Hematopoietic multipotent progenitor cell treated with erythropoietin and hydrocortisone succinate and interleukin-3 and kit ligand, for 6 days (in vitro differentiated cells): ENCODE measurements around the gene SIMC1.

ENCODE experiments used
- DNase-seq: peaks from one replicate; pipeline ENCODE4 v3.0.0-alpha.2; 2015

The SIMC1 gene

DNA sequence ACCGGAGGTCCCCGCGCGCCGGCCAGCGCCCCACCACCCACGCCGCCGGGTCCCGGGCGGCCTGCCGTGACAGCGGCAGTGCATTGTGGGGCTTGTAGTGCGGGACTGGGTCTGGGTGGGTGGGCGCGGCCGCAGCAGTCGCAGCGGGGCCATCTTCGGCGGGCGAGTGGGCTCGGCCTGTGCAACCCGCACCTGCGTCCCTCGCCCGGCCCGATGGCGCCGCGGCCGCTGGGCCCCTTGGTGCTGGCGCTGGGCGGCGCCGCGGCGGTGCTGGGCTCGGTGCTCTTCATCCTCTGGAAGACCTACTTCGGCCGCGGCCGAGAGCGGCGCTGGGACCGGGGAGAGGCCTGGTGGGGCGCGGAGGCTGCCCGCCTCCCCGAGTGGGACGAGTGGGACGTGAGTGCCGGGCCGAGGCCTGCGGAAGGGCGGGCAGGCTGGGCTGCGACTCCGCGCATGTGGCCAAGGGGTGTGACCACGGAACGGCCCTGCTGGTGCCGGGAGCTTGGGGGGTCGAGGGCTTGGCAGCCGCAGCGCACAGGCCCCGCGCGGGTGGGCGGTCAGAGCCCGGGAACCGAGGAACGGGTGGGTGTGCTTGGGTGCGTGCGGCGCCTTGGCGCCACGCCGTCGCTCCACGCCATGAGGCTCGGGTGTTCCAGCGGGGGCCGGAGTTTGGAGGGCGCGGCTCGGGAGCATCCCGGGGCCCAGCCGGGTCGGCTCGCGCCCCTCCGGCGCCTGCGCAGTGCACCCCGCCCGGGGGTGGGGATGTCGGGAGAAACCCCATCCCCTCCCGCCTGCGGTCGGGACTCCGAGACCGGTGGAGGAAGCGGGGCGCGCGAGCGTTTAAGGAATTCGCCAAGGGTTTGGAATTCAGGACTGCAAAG lies 127.4 kb downstream of the SIMC1 start, which contains the start of gene ARL10:
ARL10 (plus strand) TSS at position 137 of the 881 bp plus-strand sequence; CDS start at position 214, 77 bp downstream.
- DNase-seq = peak; percentile 39

DNA sequence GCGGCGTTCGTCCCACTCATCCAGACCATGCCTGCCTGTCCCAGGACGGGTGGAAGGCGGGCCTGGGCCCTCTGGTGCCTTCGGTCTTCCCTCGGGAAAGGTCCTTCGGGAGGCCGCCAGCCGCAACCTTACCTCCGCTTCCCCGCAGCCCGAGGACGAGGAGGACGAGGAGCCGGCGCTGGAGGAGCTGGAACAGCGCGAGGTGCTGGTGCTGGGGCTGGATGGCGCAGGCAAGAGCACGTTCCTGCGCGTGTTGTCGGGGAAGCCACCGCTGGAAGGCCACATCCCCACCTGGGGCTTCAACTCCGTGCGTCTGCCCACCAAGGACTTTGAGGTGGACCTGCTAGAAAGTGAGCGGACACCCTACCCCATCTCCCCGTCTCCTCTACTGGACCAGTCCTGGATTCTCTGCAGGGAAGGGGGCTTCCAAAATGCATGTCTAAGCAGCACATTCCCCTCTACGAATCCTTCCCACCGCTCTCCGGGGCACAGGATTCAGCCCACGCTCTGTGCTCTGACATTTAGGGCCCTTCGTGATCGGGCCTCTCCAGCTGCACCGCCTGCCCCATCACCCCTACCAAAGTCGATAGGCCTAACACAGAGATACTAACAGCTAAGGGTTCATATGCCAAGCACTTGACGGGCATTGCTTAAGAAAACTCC lies 128.1 kb downstream of the SIMC1 start:
- no peak for DNase-seq

DNA sequence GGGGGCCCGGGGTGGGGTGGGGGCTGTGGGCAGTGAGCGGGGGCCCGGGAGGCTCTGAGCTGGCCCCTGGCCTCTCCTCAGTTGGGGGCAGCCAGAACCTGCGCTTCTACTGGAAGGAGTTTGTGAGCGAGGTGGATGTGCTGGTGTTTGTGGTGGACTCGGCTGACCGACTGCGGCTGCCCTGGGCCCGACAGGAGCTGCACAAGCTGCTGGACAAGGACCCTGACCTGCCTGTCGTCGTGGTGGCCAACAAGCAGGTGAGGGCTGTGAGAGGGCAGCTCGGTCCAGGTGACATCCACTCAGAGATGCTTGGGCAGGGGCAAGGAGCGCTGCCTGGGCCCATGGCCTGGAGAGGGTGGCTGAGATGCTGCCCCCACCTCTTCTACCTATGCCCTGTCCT lies 130.5 kb downstream of the SIMC1 start:
- no peak for DNase-seq

DNA sequence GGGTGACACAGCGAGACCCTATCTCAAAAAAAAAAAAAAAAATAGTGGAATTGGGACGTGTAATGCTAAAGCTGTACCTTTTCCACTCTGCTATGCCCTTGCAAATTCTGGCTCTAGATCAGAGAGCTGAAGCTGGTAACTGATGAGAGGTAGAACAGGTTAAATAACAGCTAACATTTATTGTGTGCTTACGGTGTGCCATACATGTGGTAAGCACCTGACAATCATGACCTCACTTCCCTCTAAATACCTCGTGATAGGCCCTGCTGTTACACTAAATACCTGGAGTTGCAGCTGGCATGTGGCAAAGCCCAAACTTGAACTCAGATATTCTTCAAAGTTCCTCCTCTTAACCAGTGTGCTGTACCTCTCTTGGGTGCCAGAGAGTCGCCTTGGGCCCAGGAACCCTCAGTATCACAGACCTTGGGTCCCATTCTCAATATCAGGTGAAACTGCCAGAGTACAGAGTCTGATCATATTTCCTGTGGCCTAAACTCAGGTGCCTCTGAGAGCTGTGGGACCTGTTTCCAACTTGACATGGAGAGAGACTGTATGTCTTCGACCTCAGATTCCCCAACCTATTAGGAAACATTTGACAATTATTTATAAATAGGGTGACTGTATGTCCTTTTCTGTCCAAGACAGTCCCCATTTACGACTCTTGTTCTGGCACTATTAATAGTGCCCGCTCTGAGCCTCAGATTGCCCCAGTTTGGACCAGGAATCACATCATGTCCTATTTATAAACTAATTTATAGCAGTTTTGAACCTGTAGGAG lies 131.9 kb downstream of the SIMC1 start:
- DNase-seq = no peak

DNA sequence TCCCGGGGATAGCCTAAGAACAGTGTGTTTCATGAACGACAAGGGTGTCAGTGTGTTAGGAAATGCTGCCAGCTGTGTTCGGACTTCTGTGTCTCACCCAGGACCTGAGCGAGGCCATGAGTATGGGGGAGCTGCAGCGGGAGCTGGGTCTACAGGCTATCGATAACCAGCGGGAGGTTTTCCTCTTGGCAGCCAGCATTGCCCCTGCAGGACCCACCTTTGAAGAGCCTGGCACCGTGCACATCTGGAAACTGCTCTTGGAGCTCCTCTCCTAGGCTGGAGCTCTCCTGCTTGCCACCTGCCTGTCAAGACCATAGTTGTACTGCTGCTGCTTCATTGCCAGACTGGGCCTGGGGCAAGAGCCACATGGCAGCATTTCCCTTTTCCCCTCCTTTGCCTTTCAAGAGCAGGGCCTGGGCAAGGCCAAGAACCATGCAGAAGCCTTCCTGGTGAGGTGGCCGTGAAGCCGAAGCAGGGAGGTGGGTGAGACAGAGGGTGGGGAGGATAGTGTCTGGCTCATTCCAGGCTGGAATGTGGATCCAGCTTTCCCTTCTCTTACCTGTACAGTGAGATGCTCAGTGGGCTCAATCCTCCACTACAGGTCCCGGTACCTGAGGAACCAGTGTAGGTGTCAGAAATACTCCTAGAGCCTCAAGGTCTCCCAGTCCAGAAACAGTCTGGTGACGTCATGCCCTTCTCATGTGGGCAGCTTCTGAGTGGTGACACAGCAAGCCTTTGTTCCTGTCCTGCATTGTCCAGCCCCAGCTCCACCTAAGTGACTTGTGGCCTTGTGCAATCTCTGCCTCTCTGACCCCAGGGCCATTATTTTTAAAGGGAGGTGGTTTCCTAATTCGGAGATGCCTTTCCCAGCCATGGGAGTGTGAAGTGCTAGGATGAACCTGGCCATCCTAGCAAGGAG lies 133.7 kb downstream of the SIMC1 start:
- DNase-seq = no peak

DNA sequence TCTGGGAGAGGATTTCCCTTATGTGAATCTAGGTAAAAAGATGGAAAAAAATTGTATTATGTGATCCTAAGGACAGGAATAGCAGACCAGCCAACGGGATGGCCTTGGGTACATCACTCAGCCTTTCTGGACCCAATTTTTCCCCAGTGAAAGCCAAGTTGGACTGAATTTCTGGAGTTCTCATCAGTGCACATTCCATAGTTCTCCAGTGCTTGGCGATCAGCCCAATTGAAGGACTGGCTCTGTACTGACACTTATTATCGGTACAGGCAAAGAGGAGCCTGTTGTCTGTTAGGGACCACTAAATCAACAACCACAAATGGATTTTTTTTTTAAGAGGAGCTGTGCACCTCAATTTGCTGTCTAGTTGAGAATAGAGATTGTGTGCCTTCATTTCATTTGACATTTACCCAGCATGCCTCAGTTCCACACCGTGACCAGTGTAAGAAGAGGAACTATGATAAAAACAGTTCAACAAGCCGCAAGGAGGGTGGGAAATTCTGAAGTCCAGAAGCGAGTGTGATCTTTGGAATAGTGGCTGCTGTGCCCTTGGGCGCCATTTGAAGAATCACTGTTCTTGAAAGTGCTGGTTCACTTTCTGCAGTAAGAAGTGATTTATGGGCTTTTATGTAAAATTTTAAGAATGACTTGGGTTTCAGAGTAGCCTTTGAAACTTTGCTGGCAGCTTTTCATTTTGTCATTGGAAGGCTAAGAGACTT lies 135.0 kb downstream of the SIMC1 start:
- DNase-seq = peak; percentile 58

DNA sequence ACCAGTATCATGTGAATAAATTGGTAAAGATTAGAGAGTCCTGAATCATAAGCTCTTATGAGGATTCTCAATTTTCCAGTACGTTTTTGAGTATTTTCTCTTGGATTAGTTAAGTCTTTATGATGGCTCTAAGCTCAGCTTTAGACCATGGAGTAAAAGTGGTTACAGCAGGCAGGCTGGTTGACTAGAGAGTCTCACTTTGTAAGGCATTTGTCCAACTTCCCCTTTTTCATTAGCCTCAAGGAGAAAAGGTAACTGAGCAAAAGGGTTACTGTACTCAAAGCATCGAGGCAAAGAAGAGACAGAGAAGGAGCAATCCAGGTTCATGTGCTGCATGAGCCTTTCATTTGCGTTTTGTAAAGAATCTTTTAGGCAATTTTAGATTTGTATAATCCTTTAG lies 141.7 kb downstream of the SIMC1 start:
- peak; percentile 51 for DNase-seq

DNA sequence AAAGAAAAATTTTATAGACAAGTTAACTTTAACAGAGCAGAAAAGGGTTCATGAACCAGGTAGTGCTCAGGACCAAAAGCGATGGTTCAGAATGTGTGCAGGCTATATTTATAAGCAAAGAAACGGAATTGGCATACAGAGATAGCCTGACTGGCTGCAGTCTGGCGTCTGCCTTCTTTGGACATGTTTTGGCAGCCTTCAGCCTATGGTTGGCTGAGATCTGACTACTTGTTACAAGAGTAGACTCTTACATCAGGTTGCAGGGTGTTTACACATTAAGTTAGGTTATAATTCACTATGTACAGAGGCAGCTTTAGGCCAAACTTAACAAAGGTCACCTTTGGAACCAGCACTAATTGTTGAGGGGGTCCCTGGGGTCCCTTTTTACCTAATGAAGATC lies 143.2 kb downstream of the SIMC1 start:
- no peak for DNase-seq

DNA sequence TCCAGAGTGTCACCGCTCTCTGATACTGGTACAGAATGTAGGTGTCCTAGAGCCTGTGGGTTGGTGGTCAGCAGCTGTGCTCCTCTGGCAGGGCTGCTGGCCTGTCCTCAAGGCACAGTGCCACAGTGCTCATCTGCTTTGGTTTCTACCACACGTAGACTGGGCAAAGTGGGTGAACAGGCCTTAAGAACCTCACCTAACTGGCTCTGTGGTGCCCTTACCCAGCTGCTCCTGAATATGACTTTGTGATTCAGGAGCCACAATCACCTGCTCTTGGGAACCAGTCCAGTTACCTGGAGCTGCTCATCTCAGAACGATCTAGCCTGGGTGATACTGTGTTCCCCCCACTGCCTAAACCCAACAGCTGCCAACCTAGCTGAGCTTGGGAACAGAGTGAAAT lies 143.8 kb downstream of the SIMC1 start:
- no peak for DNase-seq

DNA sequence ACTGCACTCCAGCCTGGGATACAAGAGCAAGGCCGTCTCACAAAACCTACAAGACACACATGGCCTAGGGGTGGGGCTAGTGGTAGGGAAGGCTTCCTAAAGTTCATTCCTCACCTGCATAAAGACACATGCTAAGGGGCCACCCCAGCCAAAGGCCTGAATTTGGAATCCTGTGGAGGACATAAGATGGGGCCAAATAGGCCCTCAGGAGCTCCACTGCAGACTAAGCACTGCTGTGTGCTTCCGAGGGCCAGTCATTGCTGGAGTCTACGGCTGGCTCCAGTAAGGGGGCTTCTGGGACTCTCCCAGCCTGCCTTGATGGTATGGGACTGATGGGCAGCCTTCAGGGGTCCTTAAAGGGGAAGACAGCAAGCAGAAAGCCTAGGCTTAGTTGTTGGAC lies 144.5 kb downstream of the SIMC1 start:
- no peak for DNase-seq

DNA sequence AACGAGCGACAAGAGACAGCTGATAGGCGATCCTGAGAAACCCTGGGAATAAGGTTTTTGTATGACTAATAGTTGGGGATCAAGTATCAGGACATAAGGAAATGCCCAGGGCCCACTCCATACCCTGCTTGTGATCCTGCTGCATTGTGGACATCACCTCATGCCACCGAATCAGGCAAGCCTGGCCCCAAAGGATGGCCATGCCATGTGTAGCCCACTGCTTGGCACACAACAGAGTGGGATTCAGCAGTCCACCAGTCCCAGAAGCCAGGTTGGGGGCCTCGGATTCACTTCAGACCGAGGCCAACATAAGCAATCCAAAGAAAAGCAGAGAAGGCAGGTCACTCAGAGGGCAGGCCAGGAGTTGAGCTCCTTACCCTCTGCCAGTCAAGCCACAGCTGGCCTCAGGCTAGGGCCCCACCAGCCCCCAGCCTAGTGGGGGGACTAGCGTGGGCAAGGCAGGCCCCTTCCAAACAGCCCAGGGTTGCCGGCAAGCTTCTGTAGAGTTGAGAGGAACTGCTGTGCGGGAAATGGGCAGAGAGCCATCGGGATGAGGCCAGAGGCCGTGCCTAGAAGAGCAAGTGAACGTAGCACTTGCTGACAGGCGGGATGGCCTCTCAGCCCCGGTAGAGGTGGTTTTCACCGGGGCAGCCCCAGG lies 145.2 kb downstream of the SIMC1 start:
- DNase-seq = no peak

DNA sequence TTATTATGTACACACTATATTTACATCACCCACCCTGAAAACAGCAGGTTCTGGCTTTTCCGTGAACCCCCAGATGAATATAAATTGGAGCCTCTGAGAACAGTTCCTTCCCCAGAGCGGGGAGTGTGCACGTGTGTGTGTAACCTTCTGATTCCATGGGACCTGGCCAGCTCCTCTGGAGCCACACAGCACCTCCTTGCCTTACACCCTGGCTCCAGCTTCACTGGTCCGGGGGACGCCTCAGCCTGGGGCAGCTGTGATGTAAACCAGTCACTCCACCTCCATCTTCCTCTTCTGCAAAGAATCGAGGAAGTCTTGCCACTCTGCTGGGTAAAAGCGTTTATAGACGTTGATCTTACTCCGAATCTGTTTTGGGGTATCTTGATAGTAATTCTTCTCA lies 145.7 kb downstream of the SIMC1 start:
- DNase-seq = no peak

DNA sequence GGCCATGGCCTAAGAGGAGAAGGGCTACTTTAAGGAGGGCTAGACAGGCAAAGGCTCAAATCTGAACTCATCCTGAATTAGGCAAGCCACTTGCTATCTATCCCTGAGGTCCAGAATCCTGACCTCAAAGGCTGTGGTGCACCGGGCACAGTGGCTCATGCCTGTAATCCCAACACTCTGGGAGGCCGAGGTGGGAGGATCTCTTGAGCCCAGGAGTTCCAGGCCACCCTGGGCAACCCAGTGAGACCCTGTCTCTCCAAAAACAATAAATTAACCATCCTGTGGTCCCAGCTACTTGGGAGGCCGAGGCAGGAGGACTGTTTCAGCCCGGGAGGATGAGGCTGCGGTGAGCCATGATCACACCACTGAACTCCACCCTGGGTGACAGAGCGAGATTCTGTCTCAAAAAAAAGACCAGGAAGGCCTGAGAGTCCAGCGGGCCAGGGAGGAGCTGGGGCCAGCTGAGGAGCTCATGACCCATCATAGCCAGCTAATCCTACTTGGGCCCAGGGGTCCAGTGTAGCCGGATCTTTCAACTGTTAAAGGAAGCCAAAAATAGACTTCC lies 146.2 kb downstream of the SIMC1 start:
- DNase-seq = no peak

DNA sequence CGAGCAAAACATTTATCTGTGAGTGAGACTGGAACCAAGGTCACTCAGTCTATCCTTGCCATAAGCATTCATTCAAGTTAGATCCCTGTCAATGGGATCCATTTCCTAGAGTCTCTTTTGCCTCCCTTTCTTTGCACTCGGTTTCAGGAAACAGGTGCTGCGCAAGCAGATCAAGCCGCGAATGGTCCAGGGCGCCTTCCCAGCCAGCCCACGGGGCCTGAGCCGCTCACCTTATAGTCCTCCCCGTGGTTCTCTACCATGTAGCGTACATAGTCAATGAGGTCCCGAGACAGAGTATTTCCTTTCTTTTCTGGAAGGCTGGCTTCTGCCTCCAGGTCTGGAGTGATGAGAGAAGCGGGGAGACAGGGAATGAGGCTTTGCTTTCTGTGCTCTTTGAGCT lies 146.8 kb downstream of the SIMC1 start:
- no peak for DNase-seq

DNA sequence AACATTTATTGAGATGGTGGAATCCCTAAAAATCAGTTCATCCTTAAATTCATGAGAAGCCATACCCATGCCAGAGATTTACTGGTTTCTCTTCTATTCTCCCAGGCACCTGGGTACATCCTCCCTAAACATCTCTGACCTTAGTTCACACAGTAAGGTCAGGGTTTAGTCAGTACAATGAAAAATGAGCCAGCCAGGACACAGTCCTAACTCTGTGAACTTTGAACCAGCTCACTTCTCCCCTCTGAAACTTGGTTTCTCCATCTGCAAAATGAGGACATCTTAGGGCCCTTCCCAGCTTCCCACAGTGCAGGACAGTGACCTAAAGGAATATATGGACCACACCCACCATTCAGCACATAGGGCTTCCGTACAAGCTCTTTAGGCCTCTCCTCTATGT lies 148.3 kb downstream of the SIMC1 start:
- DNase-seq = no peak

DNA sequence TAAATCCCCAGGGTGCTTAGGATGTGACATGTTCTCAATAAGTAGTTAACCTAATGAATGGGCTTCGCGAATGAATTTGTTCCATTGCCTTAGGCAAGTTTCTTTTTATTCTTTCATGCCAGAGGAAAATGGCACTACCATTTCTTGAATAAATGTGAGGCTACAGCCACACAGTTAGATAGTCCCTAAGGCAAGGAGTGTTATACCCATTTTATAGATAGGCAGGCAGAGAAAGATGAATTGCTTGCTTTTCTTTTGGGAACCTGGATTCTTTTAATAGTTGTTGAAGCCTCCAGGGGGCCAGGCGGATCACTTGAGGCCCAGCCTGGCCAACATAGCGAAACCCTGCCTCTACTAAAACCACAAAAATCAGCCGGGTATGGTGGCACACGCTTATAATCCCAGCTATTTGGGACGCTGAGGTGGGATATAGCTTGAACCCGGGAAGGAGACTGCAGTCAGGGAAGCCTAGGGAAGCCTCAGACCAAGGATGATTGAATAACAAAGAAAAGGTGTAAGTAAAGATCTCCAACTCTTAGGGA lies 149.2 kb downstream of the SIMC1 start:
- peak; percentile 48 for DNase-seq

DNA sequence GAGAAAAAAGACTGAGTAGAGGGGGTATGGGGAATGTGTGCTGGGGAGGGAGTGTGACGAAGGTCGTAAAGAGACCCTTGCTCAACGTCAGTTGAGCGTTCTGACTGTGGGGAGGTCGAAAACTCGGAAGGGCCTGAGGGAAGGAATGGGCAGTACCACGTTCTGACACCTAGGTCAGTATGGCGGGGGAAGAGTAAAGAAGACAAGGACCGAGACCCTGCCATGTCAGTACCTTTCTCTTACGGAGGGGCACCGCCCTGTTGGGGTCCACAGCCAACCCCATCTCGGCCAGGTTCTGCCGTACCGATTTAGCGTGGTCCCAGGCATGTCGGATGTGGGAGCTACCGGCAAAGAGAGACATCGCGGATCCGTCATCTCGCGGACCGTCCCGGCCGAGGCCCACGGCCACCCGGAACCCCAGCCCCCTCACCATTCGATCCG lies 149.8 kb downstream of the SIMC1 start:
- peak; percentile 62 for DNase-seq

DNA sequence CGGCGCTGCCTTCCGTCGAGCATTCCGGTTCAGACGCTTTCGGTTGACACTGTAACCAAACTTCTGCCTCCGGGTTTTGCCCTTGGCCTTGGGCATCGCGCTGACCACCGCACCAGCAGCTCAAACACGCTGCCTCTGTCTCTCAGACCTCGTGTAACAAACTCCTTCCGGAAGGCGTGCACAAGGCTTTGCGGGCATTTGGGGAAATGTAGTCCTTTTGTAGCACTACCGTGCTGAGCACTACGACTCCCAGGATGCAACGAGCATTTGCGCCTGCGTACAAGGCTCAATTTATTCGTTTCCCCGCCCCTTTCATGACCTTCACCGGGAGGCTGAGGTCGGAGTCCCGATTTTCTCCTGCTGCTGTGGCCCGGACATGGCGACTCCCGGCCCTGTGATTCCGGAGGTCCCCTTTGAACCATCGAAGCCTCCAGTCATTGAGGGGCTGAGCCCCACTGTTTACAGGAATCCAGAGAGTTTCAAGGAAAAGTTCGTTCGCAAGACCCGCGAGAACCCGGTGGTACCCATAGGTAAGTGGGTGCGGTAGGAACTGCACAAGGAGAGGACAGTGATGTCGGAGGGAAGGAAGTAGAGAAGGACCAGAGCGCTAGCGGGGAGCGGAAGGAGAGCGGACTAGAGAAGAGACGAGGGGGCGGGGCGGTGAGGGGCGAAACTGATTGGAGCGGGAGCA lies 150.4 kb downstream of the SIMC1 start, which contains the start of the genes HIGD2A and NOP16:
HIGD2A (plus strand) TSS at position 308 of the 691 bp plus-strand sequence; CDS start at position 377, 69 bp downstream.
NOP16 (minus strand) TSS at position 155 of the 691 bp plus-strand sequence; CDS start at position 96, 59 bp downstream.
- peak; percentile 100 for DNase-seq
